ENCODE data around the gene KRTAP19-4.
"Not testable (repeated sequence)": the region's sequence is repeated elsewhere in the genome, so short reads cannot be mapped to it uniquely, and the experiment has no call there.

KRTAP19-4 gene

DNA sequence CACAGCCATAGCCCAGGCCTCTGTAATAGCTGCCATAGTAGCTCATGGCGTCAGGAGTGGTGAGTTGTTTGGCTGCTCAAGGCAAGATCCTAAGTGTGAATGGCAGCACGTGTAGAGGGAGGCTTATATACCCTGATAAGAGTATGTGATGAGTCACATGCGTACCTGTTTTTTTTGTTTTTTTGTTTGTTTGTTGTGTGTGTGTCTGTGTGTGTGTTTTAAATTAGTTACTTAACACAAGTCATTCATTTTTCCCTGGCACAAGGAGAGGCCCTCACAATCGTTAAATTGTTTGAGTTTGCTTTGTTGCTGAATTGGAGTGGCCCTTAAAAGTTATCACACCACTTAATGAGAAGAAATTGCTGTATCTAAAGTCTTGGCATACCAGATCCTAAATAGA lies at the start of gene KRTAP19-4:
TSS of gene KRTAP19-4 (minus strand) at position 101 of the 400 bp plus-strand sequence. CDS start at position 46, 55 bp downstream.
- H3K4me1 ChIP-seq (ENCODE audit: control insufficient read depth in 1 of 2, insufficient read depth in 2 of 2, low read length in 2 of 2), result no peaks in the 10 kb centered on the region

GRCh38 chr21:30541764-30542163 lies 44.8 kb upstream of the KRTAP19-4 start, which contains the start of gene KRTAP19-6:
Gene KRTAP19-6 (minus strand): TSS chr21:30541864. CDS start chr21:30541833, 31 bp downstream.
- no peak within 1 kb of the TSS for H3K4me3 ChIP-seq (ENCODE audit: low read depth in 1 of 2, low read length in 2 of 2)

More for the DNA sequence above, at the start of gene KRTAP19-4:
- no peaks in the 10 kb centered on the region for H3K27me3 ChIP-seq (ENCODE audit: control insufficient read depth in 1 of 2, insufficient read depth in 2 of 2, low read length in 2 of 2)
- H3K27ac ChIP-seq (ENCODE audit: low read depth, low read length), result no peak within 1 kb of the TSS
- no peaks in the 10 kb centered on the region for H3K9me3 ChIP-seq (ENCODE audit: control insufficient read depth in 1 of 2, low read length in 2 of 2)
- H3K36me3 ChIP-seq (ENCODE audit: control insufficient read depth in 1 of 2, insufficient read depth in 2 of 2, low read length in 2 of 2), result no peaks in the 10 kb centered on the region
- no peak within 1 kb of the TSS for H3K9ac ChIP-seq (ENCODE audit: low read depth in 1 of 2, low read length in 2 of 2)
- no peak within 1 kb of the TSS for H3K4me3 ChIP-seq (ENCODE audit: low read depth in 1 of 2, low read length in 2 of 2)

DNA sequence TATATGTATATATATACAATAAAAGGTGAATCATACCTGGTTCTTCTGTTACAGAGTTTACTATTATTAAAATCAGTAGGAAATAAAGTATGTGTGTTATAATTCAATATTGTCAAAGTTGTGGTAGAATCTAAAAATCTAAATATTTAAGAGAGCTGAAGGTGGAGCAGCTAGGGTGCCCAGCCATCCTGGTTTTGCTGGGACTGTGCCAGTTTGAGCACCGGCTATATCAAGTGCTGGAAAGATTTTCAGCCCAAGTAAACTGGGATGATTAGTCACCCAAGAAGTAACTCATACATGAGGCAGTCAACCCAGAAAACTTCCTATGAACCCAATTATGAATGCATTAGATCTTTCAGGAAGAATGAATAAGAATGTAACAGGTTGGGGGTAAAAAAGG lies 21.9 kb upstream of the KRTAP19-4 start:
- Histone ChIP-seq H3K27me3 (ENCODE audit: control insufficient read depth in 1 of 2, insufficient read depth in 2 of 2, low read length in 2 of 2) (no peaks in the 10 kb centered on the region), H3K36me3 (ENCODE audit: control insufficient read depth in 1 of 2, insufficient read depth in 2 of 2, low read length in 2 of 2) (no peaks in the 10 kb centered on the region), H3K9ac (ENCODE audit: low read depth in 1 of 2, low read length in 2 of 2) (no peak overlapping the region), H3K9me3 (ENCODE audit: control insufficient read depth in 1 of 2, low read length in 2 of 2) (peaks cover 2 to 5% of the 10 kb centered on the region in 2 donors), H3K27ac (ENCODE audit: low read depth, low read length) (no peak overlapping the region), H3K4me3 (ENCODE audit: low read depth in 1 of 2, low read length in 2 of 2) (no peak overlapping the region), H3K4me1 (ENCODE audit: control insufficient read depth in 1 of 2, insufficient read depth in 2 of 2, low read length in 2 of 2) (no peaks in the 10 kb centered on the region)

More at GRCh38 chr21:30541764-30542163, 44.8 kb upstream of the KRTAP19-4 start, which contains the start of gene KRTAP19-6:
- no peak within 1 kb of the TSS for H3K27ac ChIP-seq (ENCODE audit: low read depth, low read length)
- H3K4me1 ChIP-seq (ENCODE audit: control insufficient read depth in 1 of 2, insufficient read depth in 2 of 2, low read length in 2 of 2), result no peaks in the 10 kb centered on the region
- peaks cover 2 to 4% of the 10 kb centered on the region in 2 donors for H3K9me3 ChIP-seq (ENCODE audit: control insufficient read depth in 1 of 2, low read length in 2 of 2)
- no peaks in the 10 kb centered on the region for H3K36me3 ChIP-seq (ENCODE audit: control insufficient read depth in 1 of 2, insufficient read depth in 2 of 2, low read length in 2 of 2)
- H3K9ac ChIP-seq (ENCODE audit: low read depth in 1 of 2, low read length in 2 of 2), result no peak within 1 kb of the TSS
- no peaks in the 10 kb centered on the region for H3K27me3 ChIP-seq (ENCODE audit: control insufficient read depth in 1 of 2, insufficient read depth in 2 of 2, low read length in 2 of 2)

DNA sequence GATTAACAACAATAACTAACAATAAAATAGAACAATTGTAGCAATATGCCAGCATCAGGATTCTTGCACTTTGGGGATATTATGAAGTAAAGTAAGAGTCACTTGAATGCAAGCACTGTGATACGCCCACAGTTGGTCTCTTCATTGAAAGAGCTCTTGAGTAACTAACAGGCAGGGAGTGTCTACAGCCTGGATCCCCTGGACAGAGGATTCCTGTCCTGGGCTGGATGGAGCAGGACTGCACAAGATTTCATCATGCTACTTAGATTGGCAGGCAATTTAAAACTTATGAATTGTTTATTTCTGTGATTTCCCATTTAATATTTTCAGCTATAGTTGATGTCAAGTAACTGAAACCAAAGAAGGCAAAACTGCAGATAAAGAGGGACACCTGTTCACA lies 18.7 kb upstream of the KRTAP19-4 start:
- peaks cover 0 to 2% of the 10 kb centered on the region in 2 donors for H3K9me3 ChIP-seq (ENCODE audit: control insufficient read depth in 1 of 2, low read length in 2 of 2)
- H3K9ac ChIP-seq (ENCODE audit: low read depth in 1 of 2, low read length in 2 of 2), result no peak overlapping the region
- H3K36me3 ChIP-seq (ENCODE audit: control insufficient read depth in 1 of 2, insufficient read depth in 2 of 2, low read length in 2 of 2), result no peaks in the 10 kb centered on the region
- no peak overlapping the region for H3K4me3 ChIP-seq (ENCODE audit: low read depth in 1 of 2, low read length in 2 of 2)
- no peaks in the 10 kb centered on the region for H3K4me1 ChIP-seq (ENCODE audit: control insufficient read depth in 1 of 2, insufficient read depth in 2 of 2, low read length in 2 of 2)
- H3K27ac ChIP-seq (ENCODE audit: low read depth, low read length), result no peak overlapping the region
- H3K27me3 ChIP-seq (ENCODE audit: control insufficient read depth in 1 of 2, insufficient read depth in 2 of 2, low read length in 2 of 2), result no peaks in the 10 kb centered on the region

DNA sequence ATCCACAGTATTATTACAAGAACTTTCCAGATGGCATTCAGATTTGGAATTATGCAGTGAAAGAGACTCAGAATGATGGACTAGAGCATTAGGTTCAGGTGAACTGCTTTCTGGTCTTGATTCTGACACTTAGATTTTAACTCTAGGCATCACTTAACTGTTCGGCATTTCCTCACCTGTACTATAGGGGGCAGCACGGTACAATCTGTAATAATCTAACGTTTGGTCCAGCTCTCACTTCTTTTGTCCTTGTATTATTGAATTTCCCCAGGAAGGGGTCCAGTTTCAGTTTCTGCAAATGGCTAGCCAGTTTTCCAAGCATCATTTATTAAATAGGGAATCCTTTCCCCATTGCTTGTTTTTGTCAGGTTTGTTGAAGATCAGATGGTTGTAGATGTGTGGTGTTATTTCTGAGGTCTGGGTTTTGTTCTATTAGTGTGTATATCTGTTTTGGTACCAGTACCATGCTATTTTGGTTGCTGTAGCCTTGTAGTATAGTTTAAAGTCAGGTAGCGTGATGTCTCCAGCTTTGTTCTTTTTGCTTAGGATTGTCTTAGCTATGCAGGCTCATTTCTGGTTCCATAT lies 8.7 kb upstream of the KRTAP19-4 start:
- not testable (repeated sequence) for H3K9me3 ChIP-seq (ENCODE audit: control insufficient read depth in 1 of 2, low read length in 2 of 2); H3K27me3 ChIP-seq (ENCODE audit: control insufficient read depth in 1 of 2, insufficient read depth in 2 of 2, low read length in 2 of 2); H3K4me1 ChIP-seq (ENCODE audit: control insufficient read depth in 1 of 2, insufficient read depth in 2 of 2, low read length in 2 of 2); H3K27ac ChIP-seq (ENCODE audit: low read depth, low read length); H3K4me3 ChIP-seq (ENCODE audit: low read depth in 1 of 2, low read length in 2 of 2); H3K36me3 ChIP-seq (ENCODE audit: control insufficient read depth in 1 of 2, insufficient read depth in 2 of 2, low read length in 2 of 2); H3K9ac ChIP-seq (ENCODE audit: low read depth in 1 of 2, low read length in 2 of 2)

- Histone ChIP-seq H3K9ac (ENCODE audit: low read depth in 1 of 2, low read length in 2 of 2) (no peak within 1 kb of the TSS), H3K9me3 (ENCODE audit: control insufficient read depth in 1 of 2, low read length in 2 of 2) (no peaks in the 10 kb centered on the region), H3K4me1 (ENCODE audit: control insufficient read depth in 1 of 2, insufficient read depth in 2 of 2, low read length in 2 of 2) (no peaks in the 10 kb centered on the region), H3K4me3 (ENCODE audit: low read depth in 1 of 2, low read length in 2 of 2) (no peak within 1 kb of the TSS), H3K27me3 (ENCODE audit: control insufficient read depth in 1 of 2, insufficient read depth in 2 of 2, low read length in 2 of 2) (no peaks in the 10 kb centered on the region), H3K27ac (ENCODE audit: low read depth, low read length) (no peak within 1 kb of the TSS), H3K36me3 (ENCODE audit: control insufficient read depth in 1 of 2, insufficient read depth in 2 of 2, low read length in 2 of 2) (no peaks in the 10 kb centered on the region)
Measured at GRCh38 chr21:30502041-30502440, 5.1 kb upstream of the KRTAP19-4 start, which contains the start of gene KRTAP19-5. Gene KRTAP19-5 (minus strand): TSS chr21:30502141. CDS start chr21:30502090, 51 bp downstream.

DNA sequence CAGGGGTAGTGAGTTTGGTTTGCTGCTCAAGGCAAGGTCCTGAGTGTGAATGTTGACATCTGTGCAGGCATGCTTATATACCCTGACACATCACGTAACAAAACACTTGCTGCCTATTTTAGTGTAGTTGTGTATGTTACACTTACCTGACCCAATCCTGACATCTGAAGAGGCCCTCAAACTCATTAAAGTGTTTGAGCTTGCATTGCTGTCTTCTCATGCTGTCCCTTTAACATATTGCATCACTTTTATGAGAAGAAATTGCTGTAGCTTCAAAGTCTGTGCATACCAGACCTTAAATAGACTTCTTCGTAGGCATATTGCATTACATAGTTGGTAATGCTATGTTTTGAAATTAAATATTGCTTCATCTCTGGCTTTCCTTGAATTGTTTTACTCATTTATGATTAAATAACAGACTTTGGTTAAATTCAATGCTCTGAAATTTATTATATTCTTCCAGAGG lies 5.0 kb downstream of the KRTAP19-4 start, which contains the start of gene KRTAP19-3:
TSS of gene KRTAP19-3 (minus strand) at position 51 of the 466 bp plus-strand sequence. CDS start 56 bp downstream, outside the sequence.
- H3K27me3 ChIP-seq (ENCODE audit: control insufficient read depth in 1 of 2, insufficient read depth in 2 of 2, low read length in 2 of 2), result no peaks in the 10 kb centered on the region
- H3K9me3 ChIP-seq (ENCODE audit: control insufficient read depth in 1 of 2, low read length in 2 of 2), result peaks cover 4 to 8% of the 10 kb centered on the region in 2 donors
- H3K9ac ChIP-seq (ENCODE audit: low read depth in 1 of 2, low read length in 2 of 2), result no peak within 1 kb of the TSS
- no peak within 1 kb of the TSS for H3K4me3 ChIP-seq (ENCODE audit: low read depth in 1 of 2, low read length in 2 of 2)
- no peak within 1 kb of the TSS for H3K27ac ChIP-seq (ENCODE audit: low read depth, low read length)
- H3K4me1 ChIP-seq (ENCODE audit: control insufficient read depth in 1 of 2, insufficient read depth in 2 of 2, low read length in 2 of 2), result no peaks in the 10 kb centered on the region
- H3K36me3 ChIP-seq (ENCODE audit: control insufficient read depth in 1 of 2, insufficient read depth in 2 of 2, low read length in 2 of 2), result no peaks in the 10 kb centered on the region

GRCh38 chr21:30487336-30487735 lies 9.6 kb downstream of the KRTAP19-4 start, which contains the start of gene KRTAP19-2:
Gene KRTAP19-2 (minus strand): TSS chr21:30487436. CDS start chr21:30487348, 88 bp downstream.
- Histone ChIP-seq H3K27ac (ENCODE audit: low read depth, low read length) (no peak within 1 kb of the TSS), H3K4me1 (ENCODE audit: control insufficient read depth in 1 of 2, insufficient read depth in 2 of 2, low read length in 2 of 2) (no peaks in the 10 kb centered on the region), H3K9me3 (ENCODE audit: control insufficient read depth in 1 of 2, low read length in 2 of 2) (peaks cover 12 to 23% of the 10 kb centered on the region in 2 donors), H3K4me3 (ENCODE audit: low read depth in 1 of 2, low read length in 2 of 2) (no peak within 1 kb of the TSS), H3K27me3 (ENCODE audit: control insufficient read depth in 1 of 2, insufficient read depth in 2 of 2, low read length in 2 of 2) (no peaks in the 10 kb centered on the region), H3K36me3 (ENCODE audit: control insufficient read depth in 1 of 2, insufficient read depth in 2 of 2, low read length in 2 of 2) (no peaks in the 10 kb centered on the region), H3K9ac (ENCODE audit: low read depth in 1 of 2, low read length in 2 of 2) (no peak within 1 kb of the TSS)

DNA sequence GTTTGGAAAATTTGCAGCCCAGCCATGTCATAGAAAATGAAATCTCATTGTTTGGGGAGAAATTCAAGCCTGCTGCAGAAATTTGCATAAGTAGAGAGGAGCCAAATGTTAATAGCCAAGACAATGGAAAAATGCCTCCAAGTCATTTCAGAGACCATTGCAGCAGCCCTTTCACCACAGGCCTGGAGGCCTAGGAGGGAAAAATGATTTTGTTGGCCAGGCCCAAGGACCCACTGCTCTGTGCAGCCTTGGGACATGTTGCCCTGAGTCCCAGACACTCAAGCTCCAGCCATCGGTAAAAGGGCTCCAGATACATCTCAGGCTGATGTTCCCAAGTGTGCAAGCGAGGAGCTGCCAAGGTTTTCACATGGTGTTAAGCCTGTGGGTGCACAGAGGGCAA lies 10.8 kb downstream of the KRTAP19-4 start:
- no peak overlapping the region for H3K27ac ChIP-seq (ENCODE audit: low read depth, low read length)
- no peaks in the 10 kb centered on the region for H3K4me1 ChIP-seq (ENCODE audit: control insufficient read depth in 1 of 2, insufficient read depth in 2 of 2, low read length in 2 of 2)
- no peaks in the 10 kb centered on the region for H3K36me3 ChIP-seq (ENCODE audit: control insufficient read depth in 1 of 2, insufficient read depth in 2 of 2, low read length in 2 of 2)
- no peak overlapping the region for H3K4me3 ChIP-seq (ENCODE audit: low read depth in 1 of 2, low read length in 2 of 2)
- no peaks in the 10 kb centered on the region for H3K27me3 ChIP-seq (ENCODE audit: control insufficient read depth in 1 of 2, insufficient read depth in 2 of 2, low read length in 2 of 2)
- no peak overlapping the region for H3K9ac ChIP-seq (ENCODE audit: low read depth in 1 of 2, low read length in 2 of 2)
- H3K9me3 ChIP-seq (ENCODE audit: control insufficient read depth in 1 of 2, low read length in 2 of 2), result peaks cover 8 to 29% of the 10 kb centered on the region in 2 donors

DNA sequence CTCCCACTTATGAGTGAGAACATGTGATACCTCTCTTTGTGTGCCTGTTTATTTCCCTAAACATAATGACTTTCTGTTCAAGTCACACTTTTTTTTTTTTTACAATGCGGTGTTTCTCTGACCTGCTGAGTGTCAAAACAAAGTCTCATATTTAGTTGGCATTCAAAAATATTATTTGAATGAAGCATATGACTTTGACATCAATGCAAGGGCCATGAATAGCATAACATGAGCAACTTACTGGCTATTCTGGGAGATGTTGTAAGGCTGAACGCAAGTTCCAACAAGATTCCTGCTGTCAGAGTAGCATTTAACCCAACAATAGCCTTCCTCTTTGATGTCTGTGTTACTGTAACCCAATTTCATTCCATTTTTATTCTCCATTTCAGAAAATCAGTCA lies 14.8 kb downstream of the KRTAP19-4 start:
- H3K4me1 ChIP-seq (ENCODE audit: control insufficient read depth in 1 of 2, insufficient read depth in 2 of 2, low read length in 2 of 2), result no peaks in the 10 kb centered on the region
- no peak overlapping the region for H3K27ac ChIP-seq (ENCODE audit: low read depth, low read length)

More for the DNA sequence above, 14.8 kb downstream of the KRTAP19-4 start:
- H3K36me3 ChIP-seq (ENCODE audit: control insufficient read depth in 1 of 2, insufficient read depth in 2 of 2, low read length in 2 of 2), result no peaks in the 10 kb centered on the region
- H3K9ac ChIP-seq (ENCODE audit: low read depth in 1 of 2, low read length in 2 of 2), result no peak overlapping the region
- H3K9me3 ChIP-seq (ENCODE audit: control insufficient read depth in 1 of 2, low read length in 2 of 2), result peaks cover 8 to 30% of the 10 kb centered on the region in 2 donors
- H3K4me3 ChIP-seq (ENCODE audit: low read depth in 1 of 2, low read length in 2 of 2), result no peak overlapping the region
- no peaks in the 10 kb centered on the region for H3K27me3 ChIP-seq (ENCODE audit: control insufficient read depth in 1 of 2, insufficient read depth in 2 of 2, low read length in 2 of 2)

Data from duodenal mucosa (tissue), 2 donors.